GM18505 (cell line): ENCODE data around the gene NOTCH1.

Source experiments
- ATAC-seq: cut with Tn5 transposase; IDR thresholded peaks from one replicate; pipeline ENCODE4 v1.9.1; 2021; ENCODE audit not compliant: unreplicated experiment
- POLR2A ChIP-seq: IDR thresholded peaks from 4 replicates; pipeline ENCODE4 v1.6.1; 2011; ENCODE audit warnings: borderline replicate concordance; ENCODE audit not compliant: insufficient read depth, insufficient read length; ENCODE audit errors: extremely low read depth

NOTCH1 gene

DNA sequence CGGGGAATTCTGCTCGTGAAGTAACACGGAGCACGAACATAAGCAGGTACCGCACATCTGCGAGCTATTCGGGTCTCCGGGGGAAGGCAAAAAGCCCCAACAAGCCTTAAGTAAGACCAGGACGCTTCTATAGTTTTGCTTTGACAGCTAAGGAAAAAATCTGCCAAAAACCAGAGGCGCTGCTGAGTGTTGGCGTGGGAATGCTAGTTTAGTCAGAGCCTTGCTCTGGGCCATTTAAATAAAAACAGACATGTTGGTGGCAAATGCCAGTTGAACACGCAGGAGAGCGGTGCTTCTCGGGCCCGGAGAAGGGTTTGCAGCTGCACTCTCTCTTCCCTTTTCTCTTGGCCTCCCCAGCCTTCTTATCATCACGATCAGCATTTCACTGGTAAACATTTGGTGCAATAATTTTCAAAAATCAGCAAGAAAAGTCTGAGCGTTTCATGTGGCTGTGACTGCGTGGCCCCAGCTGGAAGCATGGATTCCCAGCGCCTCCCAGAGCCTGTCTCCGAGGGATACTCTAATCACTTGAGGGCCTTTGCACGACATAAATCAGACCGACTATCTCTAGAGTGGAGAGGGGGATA lies 6.4 kb upstream of the NOTCH1 start:
- ATAC-seq = no peak
- no peak for TF ChIP-seq POLR2A

GRCh38 chr9:136551401-136552116 lies 5.7 kb upstream of the NOTCH1 start:
- no peak for TF ChIP-seq POLR2A
- no peak for ATAC-seq

DNA sequence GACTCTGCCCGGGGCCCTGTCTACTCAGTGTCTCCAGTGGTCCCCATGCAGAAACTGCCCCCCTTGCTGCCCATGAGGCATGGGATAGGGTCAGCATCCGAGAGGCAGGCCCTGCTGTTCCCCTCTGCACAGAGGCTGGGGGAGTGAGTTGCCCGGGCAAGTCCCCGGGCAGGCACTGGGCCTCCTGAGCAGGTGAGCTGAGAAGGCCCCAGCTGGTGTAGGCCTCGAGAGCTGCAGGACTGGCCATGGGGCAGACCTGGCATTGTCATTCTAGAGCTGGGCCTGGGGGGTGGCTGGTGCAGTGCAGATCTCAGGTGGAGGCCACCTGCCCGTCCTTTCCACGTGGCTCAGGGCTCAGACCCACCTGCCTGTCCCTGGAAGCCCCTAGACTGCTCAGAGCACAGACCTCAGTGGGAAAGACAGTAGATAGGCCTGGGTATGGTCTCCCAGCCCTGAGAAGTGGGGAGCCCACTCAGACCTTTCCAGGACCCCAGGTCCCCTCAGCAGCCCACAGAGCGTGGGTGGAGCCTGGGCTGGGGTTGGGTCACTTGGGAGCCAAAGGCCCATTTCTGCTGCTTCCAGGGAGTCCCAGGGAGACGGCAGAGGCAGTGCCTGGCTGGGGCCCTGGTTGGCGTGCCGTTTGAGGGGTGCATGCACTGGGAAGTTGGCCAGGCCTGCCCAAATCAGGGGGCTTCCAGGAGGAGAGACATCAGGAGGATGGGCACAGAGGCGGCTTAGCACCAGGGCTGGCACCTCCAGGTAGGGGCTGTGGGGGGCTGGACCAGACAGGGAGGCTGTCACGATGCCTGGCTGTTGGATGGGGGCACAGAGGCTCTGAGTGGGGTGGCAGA lies 4.8 kb upstream of the NOTCH1 start:
- ATAC-seq = no peak
- TF ChIP-seq POLR2A = no peak

- ATAC-seq = no peak
- no peak for TF ChIP-seq POLR2A
These were observed 3.4 kb upstream of the NOTCH1 start for GRCh38 chr9:136549010-136549980.

GRCh38 chr9:136547508-136548215 lies 1.8 kb upstream of the NOTCH1 start:
- TF ChIP-seq POLR2A = no peak
- ATAC-seq = no peak

- TF ChIP-seq POLR2A = no peak
- no peak for ATAC-seq
These were observed 1.1 kb upstream of the NOTCH1 start for GRCh38 chr9:136546697-136547501.

GRCh38 chr9:136545692-136545964 lies 220 bp downstream of the NOTCH1 start:
- ATAC-seq = no peak
- no peak for TF ChIP-seq POLR2A

GRCh38 chr9:136544964-136545691 lies 720 bp downstream of the NOTCH1 start:
- TF ChIP-seq POLR2A = peak; percentile 53
- peak; percentile 22 for ATAC-seq

DNA sequence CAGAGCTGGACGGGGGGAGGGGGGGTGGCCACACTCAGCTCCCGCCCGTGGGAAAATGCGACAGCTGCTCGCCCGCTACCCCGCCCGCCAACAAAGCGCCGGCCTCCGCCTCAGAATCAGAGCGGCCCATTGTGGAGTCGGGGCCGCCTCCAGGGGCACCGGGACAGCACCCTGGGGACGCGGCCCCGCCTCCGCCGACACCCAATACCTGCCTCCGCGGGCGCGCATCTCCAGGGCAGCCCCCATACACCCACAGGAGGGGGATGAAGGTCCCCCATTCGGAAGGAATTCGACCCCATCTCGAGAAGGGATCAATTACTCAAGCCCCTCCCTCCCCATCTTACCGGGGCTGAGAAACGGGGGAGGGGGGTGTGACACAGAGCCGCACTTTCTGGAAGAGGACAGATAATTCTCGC lies 1.3 kb downstream of the NOTCH1 start:
- ATAC-seq = no peak
- no peak for TF ChIP-seq POLR2A

DNA sequence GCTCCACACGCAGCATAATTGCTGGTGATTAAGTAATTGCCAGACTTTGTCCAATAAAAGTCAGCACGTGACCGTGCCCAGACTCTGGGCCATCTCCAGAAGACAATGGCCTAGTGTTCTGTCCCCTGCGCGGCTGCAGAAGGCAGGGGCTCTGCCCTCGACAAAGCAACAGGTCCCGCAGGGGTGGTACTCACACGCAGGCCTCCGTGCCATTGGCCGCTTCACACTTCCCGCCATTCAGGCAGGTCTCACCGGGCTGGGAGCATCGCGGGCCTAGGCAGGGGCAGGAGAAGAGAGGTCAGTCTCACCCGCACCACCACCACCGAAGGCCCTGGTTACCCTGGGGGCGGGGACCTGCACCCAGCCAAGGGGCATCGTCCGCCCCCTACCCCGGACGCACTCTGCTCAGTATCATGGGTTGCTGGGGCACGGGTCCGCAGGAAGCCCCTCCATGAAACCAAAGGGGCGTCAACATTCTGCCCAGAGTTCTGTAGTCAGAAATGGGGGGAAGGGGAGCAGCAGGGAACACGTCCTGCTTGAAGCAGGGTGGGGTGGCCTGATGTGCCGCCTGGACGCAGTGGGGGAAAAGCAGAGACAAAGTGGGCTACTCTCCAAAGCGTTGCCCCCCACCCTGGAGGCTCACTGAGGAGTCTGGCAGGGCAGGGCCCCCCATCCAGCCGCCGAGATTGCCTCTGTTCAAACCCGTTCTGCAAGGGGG lies 1.9 kb downstream of the NOTCH1 start:
- no peak for ATAC-seq
- no peak for TF ChIP-seq POLR2A

GRCh38 chr9:136543280-136543679 lies 2.6 kb downstream of the NOTCH1 start:
- no peak for TF ChIP-seq POLR2A
- ATAC-seq = no peak
